Measurements from ENCODE around the gene B3GNT7. TPM values are rescaled to one million over a fixed set of nuclear protein-coding genes. Genes with fewer than 3 reads are reported as not detected.

Gene B3GNT7
- total and polyA plus RNA-seq, 2 of the 8 experiments (the other 6 are each of a cell fraction or from before 2014, with no cell fraction given), result 26.4 to 73.1 TPM

DNA sequence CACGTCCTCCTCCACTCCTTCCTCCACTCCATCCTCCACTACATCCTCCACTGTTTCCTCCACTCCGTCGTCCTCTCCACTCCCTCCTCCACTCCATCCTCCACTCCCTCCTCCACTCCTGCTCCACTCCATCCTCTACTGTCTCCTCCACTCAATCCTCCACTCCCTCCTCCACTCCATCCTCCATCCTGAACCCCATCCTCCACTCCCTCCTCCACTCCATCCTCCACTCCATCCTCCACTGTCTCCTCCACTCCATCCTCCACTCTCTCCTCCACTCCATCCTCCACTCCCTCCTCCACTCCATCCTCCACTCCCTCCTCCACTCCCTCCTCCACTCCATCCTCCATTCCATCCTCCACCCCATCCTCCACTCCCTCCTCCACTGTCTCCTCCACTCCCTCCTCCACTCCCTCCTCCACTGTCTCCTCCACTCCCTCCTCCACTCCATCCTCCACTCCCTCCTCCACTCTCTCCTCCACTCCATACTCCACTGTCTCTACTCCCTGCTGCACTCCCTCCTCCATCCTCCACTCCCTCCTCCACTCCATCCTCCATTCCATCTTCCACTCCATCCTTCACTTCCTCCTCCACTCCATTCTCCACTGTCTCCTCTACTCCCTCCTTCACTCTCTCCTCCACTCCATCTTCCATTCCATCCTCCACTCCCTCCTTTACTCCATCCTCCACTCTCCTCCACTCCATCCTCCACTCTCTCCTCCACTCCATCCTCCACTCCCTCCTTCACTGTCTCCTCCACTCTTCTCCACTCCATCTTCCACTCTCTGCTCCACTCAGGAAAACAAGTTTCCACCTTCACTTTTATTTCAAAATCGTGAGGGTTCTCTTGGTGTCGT lies 14.3 kb upstream of the B3GNT7 start:
- Histone ChIP-seq H3K4me1 (replicated peaks in 1 of 4; ENCODE audit: control insufficient read depth in 3 of 4, insufficient read depth in 4 of 4, low read length in 3 of 4) (peaks cover 3 to 14% (median 7%) of the 10 kb centered on the region in 4 experiments), H2BK15ac (ENCODE audit: low read length) (peak overlapping the region; percentile 88; the same call in 1 of the 2 replicates), H3K23ac (ENCODE audit: insufficient read length) (no peak overlapping the region), H2BK12ac (ENCODE audit: low read depth, low read length) (peak overlapping the region; percentile 94; the same call in 1 of the 2 replicates), H3K9me3 (ENCODE audit: insufficient read depth in 2 of 2, low read depth in 1 of 2, low read length in 1 of 2) (peaks cover 3% of the 10 kb centered on the region in 2 experiments; a peak in 1 of 4 replicates), H3K9ac (replicated peaks in 1 of 4; ENCODE audit: extremely low read depth in 1 of 4, low read depth in 3 of 4, low read length in 3 of 4) (no peak overlapping the region), H2BK20ac (ENCODE audit: low read length) (peak overlapping the region; percentile 32; the same call in 1 of the 2 replicates), H2BK120ac (replicated peaks; ENCODE audit: low read depth, low read length) (no peak overlapping the region), H3K14ac (ENCODE audit: insufficient read length) (no peak overlapping the region), H3K27ac (ENCODE audit: low read depth, low read length) (no peak overlapping the region), H3K23me2 (ENCODE audit: low read depth, low read length) (peaks cover 8% of the 10 kb centered on the region; the same call in 1 of the 2 replicates), H3K18ac (ENCODE audit: extremely low read depth, low read length) (no peak overlapping the region), H3K27me3 (replicated peaks in 1 of 4; ENCODE audit: control insufficient read depth in 3 of 4, extremely low read depth in 1 of 4, insufficient read depth in 3 of 4, low read length in 3 of 4) (no peaks in the 10 kb centered on the region), H4K5ac (ENCODE audit: insufficient read length, low read depth, low read length) (no peak overlapping the region), H3K4me2 (ENCODE audit: insufficient read depth in 1 of 2, low read depth in 2 of 2, low read length in 2 of 2) (no peak overlapping the region), H4K20me1 (replicated peaks in 1 of 2; ENCODE audit: control insufficient read depth in 1 of 2, insufficient read depth in 2 of 2, low read length in 2 of 2) (no peaks in the 10 kb centered on the region), H2BK5ac (ENCODE audit: low read depth, low read length) (peak overlapping the region; percentile 9; the same call in 1 of the 2 replicates), H3K4me3 (ENCODE audit: extremely low read depth in 1 of 4, insufficient read depth in 2 of 4, low read depth in 3 of 4, low read length in 4 of 4) (no peak overlapping the region), H2AFZ (ENCODE audit: low read length) (no peak overlapping the region), H3K56ac (replicated peaks; ENCODE audit: insufficient read length, low read depth, low read length) (no peak overlapping the region), H4K8ac (ENCODE audit: extremely low read depth, insufficient read depth, low read length) (no peak overlapping the region; the same call in 1 of the 2 replicates), H3K4ac (replicated peaks; ENCODE audit: insufficient read length, low read depth, low read length) (no peak overlapping the region), H3K79me1 (ENCODE audit: low read depth, low read length) (no peaks in the 10 kb centered on the region), H3K36me3 (ENCODE audit: control insufficient read depth in 2 of 4, insufficient read depth in 4 of 4, low read length in 3 of 4) (no peaks in the 10 kb centered on the region), H3K79me2 (ENCODE audit: control insufficient read depth in 1 of 2, insufficient read depth in 2 of 2, low read length in 2 of 2) (no peaks in the 10 kb centered on the region), H2AK5ac (ENCODE audit: low read depth, low read length) (peak overlapping the region; percentile 91; the same call in 1 of the 2 replicates), H4K91ac (replicated peaks; ENCODE audit: insufficient read length, low read length) (peak overlapping the region; percentile 45)
- DNase-seq (ENCODE audit: low read depth in 1 of 2, low spot score in 2 of 2) (no peak), FAIRE-seq (no peak)
- no peak for TF ChIP-seq SIN3A (conservative IDR thresholded peaks at IDR 0.05 in 1 of 2, IDR thresholded peaks at IDR 0.05 in 1 of 2; ENCODE audit: low read depth in 1 of 2, low read length in 2 of 2)
- no peak for TF ChIP-seq RAD21 (IDR thresholded peaks at IDR 0.05 in 1 of 2, conservative IDR thresholded peaks at IDR 0.05 in 1 of 2; ENCODE audit: low read depth in 2 of 2, low read length in 2 of 2)
- no peak for TF ChIP-seq FOSL1 (IDR thresholded peaks at IDR 0.05; ENCODE audit: insufficient read depth, low read depth, low read length)
- TF ChIP-seq PHF8 (conservative IDR thresholded peaks at IDR 0.05; ENCODE audit: low read depth, low read length), result no peak
- no peak for TF ChIP-seq SAP30 (IDR thresholded peaks at IDR 0.05; ENCODE audit: insufficient read depth, insufficient replicate concordance, low read length)
- no peak for TF ChIP-seq ASH2L (IDR thresholded peaks at IDR 0.05; ENCODE audit: low read length)
- WGBS, 2 experiments (ENCODE audit: extremely low coverage in 1 of 2, insufficient coverage in 1 of 2, insufficient read length in 1 of 2, insufficient replicate concordance in 2 of 2, low coverage in 1 of 2, low lambda C conversion rate in 2 of 2, missing lambda C conversion rate in 1 of 2), result 91 to 100% methylated on average over 3 to 5 of the region's 5 CpGs
- ChIA-PET CTCF (ENCODE audit: partially characterized antibody) (interaction anchor here (1.0 to 1.4 kb wide), 2 partner anchors 13 to 28 kb away, joined by 3 to 8 read pairs; no protein-coding TSS in a partner anchor), POLR2A (ENCODE audit: partially characterized antibody) (no interaction called here)
